ENCODE measurements around the gene RAB40C. TPM values are rescaled to one million over a fixed set of nuclear protein-coding genes. Genes with fewer than 3 reads are reported as not detected.

RAB40C gene
- total RNA-seq, 1 experiment from 2014 or later: 22.5 TPM

DNA sequence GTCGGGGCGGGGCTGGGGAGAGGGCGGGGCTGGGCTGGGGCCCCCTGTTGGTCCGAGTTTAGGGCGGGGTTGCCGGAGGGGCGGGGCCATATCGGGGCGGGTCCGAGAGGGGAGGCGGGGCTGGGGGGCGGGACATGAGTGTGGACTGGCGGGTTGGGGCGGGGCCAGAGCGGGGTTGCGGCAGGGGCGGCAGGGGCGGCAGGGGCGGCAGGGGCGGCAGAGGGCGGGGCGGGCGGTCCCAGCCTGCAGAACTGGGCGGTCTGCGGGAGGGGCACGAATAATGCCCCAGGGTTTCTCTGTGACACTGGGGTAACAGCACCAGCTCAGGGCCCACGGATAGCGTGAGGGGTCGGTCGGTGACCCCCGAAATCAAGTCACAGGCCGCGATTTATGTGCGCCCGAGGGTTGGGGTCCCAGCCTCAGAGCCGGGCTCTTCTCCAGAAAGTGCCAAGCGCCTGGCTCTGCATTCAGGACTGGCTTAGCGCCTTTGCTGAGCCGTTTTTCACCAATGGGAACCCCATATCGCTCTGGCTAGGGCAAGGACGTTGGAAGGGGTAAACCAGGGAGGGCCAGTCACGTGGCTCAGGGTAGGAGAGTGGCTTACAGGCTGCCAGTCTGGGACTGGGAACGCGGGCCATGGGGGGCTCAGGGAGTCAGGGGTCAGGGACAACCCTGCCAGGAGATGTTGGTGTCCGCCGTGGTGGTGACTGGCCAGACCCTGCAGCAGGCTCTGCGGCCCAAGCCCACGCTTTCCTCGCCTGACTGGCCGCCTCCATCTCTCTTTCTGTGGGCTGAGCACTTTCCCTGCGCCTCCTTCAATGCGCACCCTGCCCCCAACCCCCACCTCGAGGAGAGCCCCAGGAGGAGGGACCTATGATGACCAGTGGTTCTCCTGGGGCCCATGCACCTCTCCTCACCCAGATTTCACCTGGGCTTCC lies 47.5 kb downstream of the RAB40C start (continued):
- no peak for TF ChIP-seq NR3C1 (CRISPR knock-in tag; conservative IDR thresholded peaks at IDR 0.05; ENCODE audit: low read depth)
- TF ChIP-seq ATF1 (CRISPR knock-in tag; IDR thresholded peaks at IDR 0.05): no peak
- no peak for TF ChIP-seq ZMAT4 (CRISPR knock-in tag; IDR thresholded peaks at IDR 0.05)
- TF ChIP-seq RORB (CRISPR knock-in tag; IDR thresholded peaks at IDR 0.05): no peak

GRCh38 chr16:638034-638543 lies 48.2 kb downstream of the RAB40C start:
- DNase-seq (ENCODE audit: low spot score): peak; percentile 45
- CTCF ChIA-PET: interaction anchor here (0.8 to 4.0 kb wide), 11 partner anchors 10 to 285 kb away, joined by 3 to 37 read pairs (median 5); partner anchors contain the start of genes RHOT2 and WDR90
- H3K4me3 Mint-ChIP-seq: peak overlapping the region; percentile 61

GRCh38 chr16:638836-639235 lies 49.0 kb downstream of the RAB40C start:
- DNase-seq (ENCODE audit: low spot score) (no peak), ATAC-seq (no peak)
- H3K9me3 Mint-ChIP-seq: no peaks in the 10 kb centered on the region
- H3K27me3 Mint-ChIP-seq (ENCODE audit: low read depth): peaks cover 4% of the 10 kb centered on the region; the same call in 1 of the 2 replicates
- H3K4me3 Mint-ChIP-seq: peak overlapping the region; percentile 36
- POLR2A ChIA-PET: interaction anchor here (0.8 to 1.5 kb wide), 2 partner anchors 9 to 22 kb away, joined by 5 to 7 read pairs; no protein-coding TSS in a partner anchor
- CTCF ChIA-PET: interaction anchor here (0.5 to 4.0 kb wide), 13 partner anchors 9 to 361 kb away, joined by 3 to 37 read pairs (median 5); partner anchors contain the start of genes RHOT2 and WDR90
- H3K27ac Mint-ChIP-seq: peak overlapping the region; percentile 72
- H3K4me1 Mint-ChIP-seq: peaks cover 19% of the 10 kb centered on the region
- H3K36me3 Mint-ChIP-seq: no peaks in the 10 kb centered on the region
- no peak for TF ChIP-seq JAZF1 (CRISPR knock-in tag; IDR thresholded peaks at IDR 0.05)
- TF ChIP-seq ZNF425 (CRISPR knock-in tag; conservative IDR thresholded peaks at IDR 0.05): no peak
- TF ChIP-seq USF1 (CRISPR knock-in tag; IDR thresholded peaks at IDR 0.05): no peak
- no peak for TF ChIP-seq ZNF138 (CRISPR knock-in tag; conservative IDR thresholded peaks at IDR 0.05)
- TF ChIP-seq GTF2I (CRISPR knock-in tag; conservative IDR thresholded peaks at IDR 0.05): no peak
- TF ChIP-seq TP53 (CRISPR knock-in tag; IDR thresholded peaks at IDR 0.05): no peak
- TF ChIP-seq ZNF219 (CRISPR knock-in tag; IDR thresholded peaks at IDR 0.05; ENCODE audit: borderline replicate concordance): no peak
- TF ChIP-seq ATF1 (CRISPR knock-in tag; IDR thresholded peaks at IDR 0.05): no peak

More at GRCh38 chr16:638034-638543, 48.2 kb downstream of the RAB40C start:
- Mint-ChIP-seq H3K36me3 (no peaks in the 10 kb centered on the region), H3K9me3 (no peaks in the 10 kb centered on the region), H3K27me3 (ENCODE audit: low read depth) (peaks cover 4% of the 10 kb centered on the region; the same call in 1 of the 2 replicates), H3K27ac (peak overlapping the region; percentile 63; the same call in 1 of the 2 replicates), H3K4me1 (peaks cover 19% of the 10 kb centered on the region)
- POLR2A ChIA-PET: interaction anchor here (0.8 to 1.5 kb wide), 4 partner anchors 10 to 30 kb away, joined by 3 to 7 read pairs (median 4); partner anchors contain the start of genes RHOT2 and WDR90
- TF ChIP-seq STAT6 (CRISPR knock-in tag; conservative IDR thresholded peaks at IDR 0.05; ENCODE audit: low read depth) (0 out of 2 replicates have a peak, but pooled peaks have one; percentile 68), NFATC4 (CRISPR knock-in tag; IDR thresholded peaks at IDR 0.05) (no peak), ZBTB21 (CRISPR knock-in tag; IDR thresholded peaks at IDR 0.05; ENCODE audit: borderline replicate concordance) (0 out of 2 replicates have a peak, but pooled peaks have one; percentile 34), CREM (CRISPR knock-in tag; IDR thresholded peaks at IDR 0.05) (no peak), CBFB (CRISPR knock-in tag; IDR thresholded peaks at IDR 0.05; ENCODE audit: low read depth) (0 out of 2 replicates have a peak, but pooled peaks have one; percentile 49), TP53 (CRISPR knock-in tag; IDR thresholded peaks at IDR 0.05) (0 out of 2 replicates have a peak, but pooled peaks have one; percentile 47)
- TF ChIP-seq, protein P1, sequence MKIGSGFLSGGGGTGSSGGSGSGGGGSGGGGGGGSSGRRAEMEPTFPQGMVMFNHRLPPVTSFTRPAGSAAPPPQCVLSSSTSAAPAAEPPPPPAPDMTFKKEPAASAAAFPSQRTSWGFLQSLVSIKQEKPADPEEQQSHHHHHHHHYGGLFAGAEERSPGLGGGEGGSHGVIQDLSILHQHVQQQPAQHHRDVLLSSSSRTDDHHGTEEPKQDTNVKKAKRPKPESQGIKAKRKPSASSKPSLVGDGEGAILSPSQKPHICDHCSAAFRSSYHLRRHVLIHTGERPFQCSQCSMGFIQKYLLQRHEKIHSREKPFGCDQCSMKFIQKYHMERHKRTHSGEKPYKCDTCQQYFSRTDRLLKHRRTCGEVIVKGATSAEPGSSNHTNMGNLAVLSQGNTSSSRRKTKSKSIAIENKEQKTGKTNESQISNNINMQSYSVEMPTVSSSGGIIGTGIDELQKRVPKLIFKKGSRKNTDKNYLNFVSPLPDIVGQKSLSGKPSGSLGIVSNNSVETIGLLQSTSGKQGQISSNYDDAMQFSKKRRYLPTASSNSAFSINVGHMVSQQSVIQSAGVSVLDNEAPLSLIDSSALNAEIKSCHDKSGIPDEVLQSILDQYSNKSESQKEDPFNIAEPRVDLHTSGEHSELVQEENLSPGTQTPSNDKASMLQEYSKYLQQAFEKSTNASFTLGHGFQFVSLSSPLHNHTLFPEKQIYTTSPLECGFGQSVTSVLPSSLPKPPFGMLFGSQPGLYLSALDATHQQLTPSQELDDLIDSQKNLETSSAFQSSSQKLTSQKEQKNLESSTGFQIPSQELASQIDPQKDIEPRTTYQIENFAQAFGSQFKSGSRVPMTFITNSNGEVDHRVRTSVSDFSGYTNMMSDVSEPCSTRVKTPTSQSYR (CRISPR knock-in tag; IDR thresholded peaks at IDR 0.05): peak; percentile 49; the same call in 1 of the 2 replicates
- no peak for ATAC-seq

Data from WTC11 (cell line).